HL-60 (cell line): ENCODE measurements around the gene THAP12.

Source experiments
- DNase-seq, 2 experiments: peaks; one replicate each; pipeline ENCODE4 v3.0.0-alpha.2; 2010 to 2020; ENCODE audit warnings: low read depth in 1 of 2, low spot score in 1 of 2
- H3K27ac ChIP-seq: fragments of 250-450 bp; sonication (Bioruptor Pico); replicated peaks from 2 replicates; pipeline ENCODE4 v1.5.1; 2020; ENCODE audit warnings: mild to moderate bottlenecking, moderate library complexity
- H3K27me3 ChIP-seq: fragments of 250-450 bp; sonication (Bioruptor Pico); 2 replicates; pipeline ENCODE4 v1.5.1; 2021; ENCODE audit warnings: mild to moderate bottlenecking, moderate library complexity; ENCODE audit not compliant: insufficient read depth, poor library complexity, severe bottlenecking
- H3K4me3 ChIP-seq: replicated peaks from 2 replicates; pipeline ENCODE4 v1.5.1; 2011; ENCODE audit warnings: mild to moderate bottlenecking, control low read depth, low read length; ENCODE audit not compliant: insufficient read depth
- GABPA ChIP-seq: IDR thresholded peaks from 2 replicates; pipeline ENCODE4 v1.6.1; 2012; ENCODE audit warnings: low read depth
- POLR2AphosphoS5 ChIP-seq: IDR thresholded peaks from 2 replicates; pipeline ENCODE4 v1.6.1; 2012; ENCODE audit warnings: low read depth
- SPI1 ChIP-seq: IDR thresholded peaks from 2 replicates; pipeline ENCODE4 v1.6.1; 2012; ENCODE audit warnings: low read depth, mild to moderate bottlenecking, borderline replicate concordance
- TF ChIP-seq, protein P1 (sequence below): IDR thresholded peaks from 2 replicates; pipeline ENCODE4 v1.6.1; 2012; ENCODE audit warnings: low read depth; ENCODE audit not compliant: insufficient replicate concordance
- TF ChIP-seq, protein P2 (sequence below): IDR thresholded peaks from one replicate; pipeline ENCODE4 v1.5.1; 2011; ENCODE audit warnings: low read length, control low read depth, inconsistent platforms; ENCODE audit not compliant: insufficient read depth

THAP12 gene

DNA sequence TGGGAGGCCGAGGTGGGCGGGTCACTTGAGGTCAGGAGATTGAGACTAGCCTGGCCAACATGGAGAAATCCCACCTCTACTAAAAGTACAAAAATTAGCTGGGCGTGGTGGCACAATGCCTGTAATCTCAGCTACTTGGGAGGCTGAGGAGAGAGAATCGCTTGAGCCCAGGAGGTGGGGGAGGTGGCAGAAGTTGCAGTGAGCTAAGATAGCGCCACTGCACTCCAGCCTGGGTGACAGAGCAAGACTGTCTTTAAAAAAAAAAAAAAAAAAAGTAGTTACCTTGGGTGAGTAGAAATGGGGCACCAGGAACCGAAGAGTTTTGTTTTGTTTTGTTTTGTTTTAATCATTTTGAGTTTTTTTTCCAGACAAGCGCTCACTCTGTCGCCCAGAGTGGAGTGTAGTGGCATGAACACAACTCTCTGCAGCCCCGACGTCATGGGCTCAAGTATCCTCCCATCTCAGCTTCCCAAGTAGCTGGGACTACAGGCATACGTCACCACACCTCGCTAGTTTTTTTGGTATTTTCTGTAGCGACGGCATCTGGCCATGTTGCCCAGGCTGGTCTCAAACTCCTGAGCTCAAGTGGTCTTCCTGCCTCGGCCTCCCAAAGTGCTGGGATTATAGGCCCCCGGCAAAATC lies 15.8 kb downstream of the THAP12 start:
- TF ChIP-seq, protein P1, sequence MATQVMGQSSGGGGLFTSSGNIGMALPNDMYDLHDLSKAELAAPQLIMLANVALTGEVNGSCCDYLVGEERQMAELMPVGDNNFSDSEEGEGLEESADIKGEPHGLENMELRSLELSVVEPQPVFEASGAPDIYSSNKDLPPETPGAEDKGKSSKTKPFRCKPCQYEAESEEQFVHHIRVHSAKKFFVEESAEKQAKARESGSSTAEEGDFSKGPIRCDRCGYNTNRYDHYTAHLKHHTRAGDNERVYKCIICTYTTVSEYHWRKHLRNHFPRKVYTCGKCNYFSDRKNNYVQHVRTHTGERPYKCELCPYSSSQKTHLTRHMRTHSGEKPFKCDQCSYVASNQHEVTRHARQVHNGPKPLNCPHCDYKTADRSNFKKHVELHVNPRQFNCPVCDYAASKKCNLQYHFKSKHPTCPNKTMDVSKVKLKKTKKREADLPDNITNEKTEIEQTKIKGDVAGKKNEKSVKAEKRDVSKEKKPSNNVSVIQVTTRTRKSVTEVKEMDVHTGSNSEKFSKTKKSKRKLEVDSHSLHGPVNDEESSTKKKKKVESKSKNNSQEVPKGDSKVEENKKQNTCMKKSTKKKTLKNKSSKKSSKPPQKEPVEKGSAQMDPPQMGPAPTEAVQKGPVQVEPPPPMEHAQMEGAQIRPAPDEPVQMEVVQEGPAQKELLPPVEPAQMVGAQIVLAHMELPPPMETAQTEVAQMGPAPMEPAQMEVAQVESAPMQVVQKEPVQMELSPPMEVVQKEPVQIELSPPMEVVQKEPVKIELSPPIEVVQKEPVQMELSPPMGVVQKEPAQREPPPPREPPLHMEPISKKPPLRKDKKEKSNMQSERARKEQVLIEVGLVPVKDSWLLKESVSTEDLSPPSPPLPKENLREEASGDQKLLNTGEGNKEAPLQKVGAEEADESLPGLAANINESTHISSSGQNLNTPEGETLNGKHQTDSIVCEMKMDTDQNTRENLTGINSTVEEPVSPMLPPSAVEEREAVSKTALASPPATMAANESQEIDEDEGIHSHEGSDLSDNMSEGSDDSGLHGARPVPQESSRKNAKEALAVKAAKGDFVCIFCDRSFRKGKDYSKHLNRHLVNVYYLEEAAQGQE: no peak
- TF ChIP-seq, protein P2, sequence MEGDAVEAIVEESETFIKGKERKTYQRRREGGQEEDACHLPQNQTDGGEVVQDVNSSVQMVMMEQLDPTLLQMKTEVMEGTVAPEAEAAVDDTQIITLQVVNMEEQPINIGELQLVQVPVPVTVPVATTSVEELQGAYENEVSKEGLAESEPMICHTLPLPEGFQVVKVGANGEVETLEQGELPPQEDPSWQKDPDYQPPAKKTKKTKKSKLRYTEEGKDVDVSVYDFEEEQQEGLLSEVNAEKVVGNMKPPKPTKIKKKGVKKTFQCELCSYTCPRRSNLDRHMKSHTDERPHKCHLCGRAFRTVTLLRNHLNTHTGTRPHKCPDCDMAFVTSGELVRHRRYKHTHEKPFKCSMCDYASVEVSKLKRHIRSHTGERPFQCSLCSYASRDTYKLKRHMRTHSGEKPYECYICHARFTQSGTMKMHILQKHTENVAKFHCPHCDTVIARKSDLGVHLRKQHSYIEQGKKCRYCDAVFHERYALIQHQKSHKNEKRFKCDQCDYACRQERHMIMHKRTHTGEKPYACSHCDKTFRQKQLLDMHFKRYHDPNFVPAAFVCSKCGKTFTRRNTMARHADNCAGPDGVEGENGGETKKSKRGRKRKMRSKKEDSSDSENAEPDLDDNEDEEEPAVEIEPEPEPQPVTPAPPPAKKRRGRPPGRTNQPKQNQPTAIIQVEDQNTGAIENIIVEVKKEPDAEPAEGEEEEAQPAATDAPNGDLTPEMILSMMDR: no peak
- TF ChIP-seq SPI1 (no peak), POLR2AphosphoS5 (no peak), GABPA (no peak)
- H3K4me3 ChIP-seq: no peak overlapping the region
- H3K27me3 ChIP-seq: no peaks in the 10 kb centered on the region
- no peak overlapping the region for H3K27ac ChIP-seq
- no peak for DNase-seq

DNA sequence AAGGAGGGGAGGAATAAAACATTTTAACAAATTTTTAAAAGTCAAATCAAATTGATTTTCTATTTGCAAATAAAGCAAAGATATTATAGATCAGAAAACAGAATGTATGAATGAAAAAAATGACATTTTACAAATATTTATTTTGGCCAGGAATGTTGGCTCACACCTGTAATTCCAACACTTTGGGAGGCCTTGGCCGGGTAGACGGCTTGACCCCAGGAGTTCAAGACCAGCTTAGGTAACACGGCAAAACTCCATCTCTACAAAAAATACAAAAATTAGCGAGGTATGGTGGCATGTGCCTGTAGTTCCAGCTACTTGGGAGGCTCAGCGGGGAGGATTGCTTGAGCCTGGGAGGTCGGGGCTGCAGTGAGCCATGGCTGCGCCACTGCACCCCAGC lies 18.2 kb downstream of the THAP12 start:
- no peak for TF ChIP-seq SPI1
- TF ChIP-seq, protein P2: no peak
- TF ChIP-seq POLR2AphosphoS5: no peak
- no peak for TF ChIP-seq GABPA
- TF ChIP-seq, protein P1: no peak
- Histone ChIP-seq H3K4me3 (no peak overlapping the region), H3K27me3 (no peaks in the 10 kb centered on the region), H3K27ac (no peak overlapping the region)
- no peak for DNase-seq

- Histone ChIP-seq H3K27me3 (no peaks in the 10 kb centered on the region), H3K4me3 (no peak overlapping the region), H3K27ac (no peak overlapping the region)
- no peak for DNase-seq
- TF ChIP-seq, protein P1: no peak
Measured at GRCh38 chr11:76361776-76362175, 19.2 kb downstream of the THAP12 start.
